Activated T-cell treated with anti-CD3 and anti-CD28 coated beads, Interleukin-2, amount 50 U/mL, for 1 hour (primary cell): ENCODE results near the gene APOA4.
A peak's percentile ranks its signal among the peaks of the same experiment; 100 is the strongest.

Experiments
- DNase-seq: peaks from one replicate; pipeline ENCODE4 v3.0.0-alpha.2; 2020

Gene APOA4

DNA sequence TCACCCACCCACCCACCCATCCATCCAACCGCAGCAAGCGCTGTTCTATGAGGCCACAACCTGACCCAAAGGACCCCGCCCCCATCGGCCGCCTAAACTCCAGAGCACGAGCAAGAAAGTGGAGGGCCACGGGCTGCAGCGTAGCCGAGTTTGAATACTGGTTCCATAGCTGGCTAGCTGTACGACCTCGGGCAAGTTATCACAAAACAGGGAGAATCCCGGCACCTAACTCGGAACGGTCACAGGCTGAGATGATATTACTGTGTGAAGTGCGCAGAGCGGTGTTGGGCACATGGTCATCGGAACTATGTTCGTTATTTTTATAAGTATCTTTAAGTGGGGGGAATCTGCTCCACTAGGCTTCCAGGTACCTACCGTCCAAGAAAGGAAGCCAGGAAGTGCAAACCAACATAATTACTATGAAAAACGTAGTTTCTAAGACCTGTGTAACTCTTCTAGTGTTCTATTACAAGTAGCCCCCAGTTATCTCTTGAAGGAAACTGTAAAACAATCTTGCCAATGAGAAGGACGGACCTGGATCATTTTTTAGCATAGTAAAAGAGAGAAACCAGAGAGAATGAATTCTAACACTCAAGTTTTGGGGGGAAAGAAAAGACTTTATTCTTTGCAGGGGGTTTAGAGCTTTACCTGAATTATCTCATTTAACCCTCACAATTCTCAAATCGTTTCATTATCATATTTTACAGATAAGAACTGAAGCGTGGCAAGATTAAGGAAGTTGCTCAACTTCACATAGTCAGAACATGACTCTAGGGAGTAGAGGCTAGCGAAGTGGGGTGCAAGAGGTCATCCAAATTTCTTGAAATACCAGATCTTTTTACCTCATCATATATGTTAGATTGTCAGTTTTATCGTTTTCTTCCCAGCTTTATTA is 49.7 kb downstream of the APOA4 start:
- DNase-seq = no peak

DNA sequence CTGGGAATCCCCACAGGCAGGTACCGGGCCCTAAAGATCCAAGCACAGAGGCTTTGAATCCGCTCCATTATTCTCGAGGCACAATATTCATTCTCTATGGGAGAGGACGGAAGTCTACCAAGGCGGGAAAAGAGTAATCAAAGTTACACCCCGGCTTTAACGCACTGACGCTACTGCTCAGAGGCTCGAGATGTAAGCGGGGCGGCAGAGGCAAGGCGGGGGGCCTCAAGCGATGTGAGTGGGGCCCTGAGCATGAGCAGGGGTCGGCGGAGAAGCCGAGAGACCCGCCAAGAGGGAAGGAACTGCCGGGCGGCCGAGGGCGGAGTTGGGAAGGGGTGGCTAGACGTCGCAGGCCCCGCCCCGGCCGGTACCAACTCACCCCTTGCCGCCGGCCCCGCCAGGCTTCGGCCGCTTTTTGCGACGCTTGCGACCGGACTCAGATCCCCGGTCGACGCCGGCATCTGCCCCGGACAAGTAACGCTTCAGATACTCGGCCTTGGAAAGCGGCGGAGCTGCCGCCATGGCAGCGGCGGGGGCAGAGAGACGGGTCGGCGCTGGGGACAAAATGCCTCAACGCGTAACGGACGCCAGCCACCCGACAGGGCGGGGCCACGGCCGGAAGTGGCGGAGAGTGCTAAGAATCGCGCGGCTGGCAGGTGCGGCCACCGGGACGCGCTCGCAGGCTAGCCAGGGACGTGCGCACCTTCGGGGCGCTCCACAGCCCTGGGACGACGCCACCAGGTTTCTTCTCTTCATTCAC is 50.5 kb downstream of the APOA4 start, which contains the start of gene BUD13:
BUD13 (minus strand) TSS at position 545 of the 760 bp plus-strand sequence; CDS start at position 522, 23 bp downstream.
- peak; percentile 96 for DNase-seq

GRCh38 chr11:116771935-116772334 is 51.2 kb downstream of the APOA4 start:
- DNase-seq = no peak
